Pons (tissue), 1 donor: ENCODE data around the gene PCDHGA9.
A peak's percentile ranks its signal among the peaks of the same experiment; 100 is the strongest.
"Not testable (repeated sequence)": the region's sequence is repeated elsewhere in the genome, so short reads cannot be mapped to it uniquely, and the experiment has no call there.

Experiments used
- DNase-seq: peaks from one replicate; pipeline ENCODE4 v3.0.0-alpha.2; 2016; ENCODE audit warnings: low spot score

Gene PCDHGA9

DNA sequence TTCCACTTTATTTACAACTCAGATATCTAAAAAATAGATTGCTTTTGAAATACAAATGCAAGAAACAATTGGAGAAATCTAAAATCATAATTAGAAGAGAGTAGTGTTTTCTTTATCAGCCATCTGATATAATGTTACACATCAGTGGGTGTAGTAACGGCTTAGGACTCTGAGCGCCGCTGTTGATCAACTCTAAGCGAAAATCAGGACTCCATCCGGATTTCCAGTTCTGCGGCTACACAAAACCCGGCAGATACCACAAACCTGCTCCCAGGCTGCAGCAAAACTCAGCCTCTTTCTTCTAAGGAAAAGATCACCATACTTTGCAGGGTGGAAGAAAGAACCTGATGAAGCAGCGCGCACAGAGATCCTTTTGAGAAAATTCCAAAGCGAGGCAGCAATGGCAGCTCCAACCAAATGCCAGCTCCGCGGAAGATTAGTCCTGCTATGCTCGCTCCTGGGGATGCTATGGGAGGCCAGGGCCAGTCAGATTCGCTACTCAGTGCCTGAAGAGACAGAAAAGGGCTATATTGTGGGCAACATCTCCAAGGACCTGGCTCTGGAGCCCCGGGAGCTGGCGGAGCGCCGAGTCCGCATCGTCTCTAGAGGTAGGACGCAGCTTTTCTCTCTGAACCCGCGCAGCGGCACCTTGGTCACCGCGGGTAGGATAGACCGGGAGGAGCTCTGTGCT, at the start of gene PCDHGA9:
TSS of gene PCDHGA9 (plus strand) at position 226 of the 691 bp plus-strand sequence. CDS start at position 401, 175 bp downstream.
- DNase-seq = peak; percentile 8

DNA sequence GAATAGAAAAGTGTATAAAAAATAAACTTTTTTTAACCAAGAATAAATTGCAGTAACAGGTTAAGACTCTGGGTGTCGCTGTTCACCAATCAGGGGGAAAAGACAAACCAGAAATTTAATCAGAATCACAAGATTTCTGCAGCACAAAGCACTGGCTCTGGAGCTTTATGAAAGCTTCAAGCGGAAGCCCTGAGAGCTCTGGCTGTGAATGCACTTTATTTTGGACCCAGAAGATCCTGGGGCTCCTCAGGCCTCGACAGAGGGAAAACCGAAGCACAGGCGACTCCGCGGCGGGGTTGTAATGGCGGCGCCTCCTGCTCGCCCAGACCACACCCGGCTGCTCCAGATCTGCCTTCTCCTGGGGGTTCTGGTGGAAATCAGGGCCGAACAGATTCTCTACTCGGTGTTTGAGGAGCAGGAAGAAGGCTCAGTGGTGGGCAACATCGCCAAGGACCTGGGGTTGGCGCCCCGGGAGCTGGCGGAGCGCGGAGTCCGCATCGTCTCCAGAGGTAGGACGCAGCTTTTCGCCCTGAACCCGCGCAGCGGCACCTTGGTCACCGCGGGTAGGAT, 47.6 kb upstream of the PCDHGA9 start, which contains the start of gene PCDHGA4:
TSS of gene PCDHGA4 (plus strand) at position 122 of the 570 bp plus-strand sequence. CDS start at position 209, 87 bp downstream.
- DNase-seq = no peak

DNA sequence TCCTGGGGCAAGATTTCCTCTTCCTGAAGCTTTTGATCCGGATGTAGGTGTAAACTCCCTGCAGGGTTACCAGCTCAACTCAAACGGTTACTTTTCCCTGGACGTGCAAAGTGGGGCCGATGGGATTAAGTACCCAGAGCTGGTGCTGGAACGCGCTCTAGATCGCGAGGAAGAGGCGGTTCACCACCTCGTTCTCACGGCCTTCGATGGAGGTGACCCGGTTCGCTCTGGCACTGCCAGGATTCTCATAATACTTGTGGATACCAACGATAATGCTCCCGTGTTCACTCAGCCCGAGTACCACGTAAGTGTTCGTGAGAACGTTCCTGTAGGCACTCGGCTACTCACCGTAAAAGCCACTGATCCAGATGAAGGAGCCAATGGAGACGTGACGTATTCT, 46.9 kb upstream of the PCDHGA9 start:
- no peak for DNase-seq

DNA sequence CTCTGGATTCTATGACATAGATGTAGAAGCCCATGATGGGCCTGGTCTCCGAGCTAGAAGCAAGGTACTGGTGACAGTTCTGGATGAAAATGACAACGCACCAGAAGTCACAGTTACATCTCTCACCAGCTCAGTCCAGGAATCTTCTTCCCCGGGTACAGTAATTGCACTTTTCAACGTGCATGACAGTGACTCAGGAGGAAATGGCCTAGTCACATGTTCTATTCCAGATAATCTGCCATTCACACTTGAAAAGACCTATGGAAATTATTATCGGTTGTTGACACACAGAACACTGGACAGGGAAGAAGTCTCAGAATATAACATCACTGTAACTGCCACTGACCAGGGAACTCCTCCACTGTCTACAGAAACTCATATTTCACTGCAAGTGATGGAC, 46.4 kb upstream of the PCDHGA9 start:
- DNase-seq = no peak

DNA sequence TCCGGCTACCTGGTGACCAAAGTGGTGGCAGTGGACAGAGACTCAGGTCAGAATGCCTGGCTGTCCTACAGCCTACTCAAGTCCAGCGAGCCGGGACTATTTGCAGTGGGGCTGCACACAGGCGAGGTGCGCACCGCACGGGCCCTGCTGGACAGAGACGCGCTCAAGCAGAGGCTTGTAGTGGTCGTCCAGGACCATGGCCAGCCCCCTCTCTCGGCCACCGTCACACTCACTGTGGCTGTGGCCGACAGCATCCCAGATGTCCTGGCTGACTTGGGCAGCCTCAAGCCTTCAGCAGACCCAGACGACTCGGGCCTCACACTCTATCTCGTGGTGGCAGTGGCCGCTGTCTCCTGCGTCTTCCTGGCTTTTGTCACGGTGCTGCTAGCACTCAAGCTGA, 45.6 kb upstream of the PCDHGA9 start:
- no peak for DNase-seq

DNA sequence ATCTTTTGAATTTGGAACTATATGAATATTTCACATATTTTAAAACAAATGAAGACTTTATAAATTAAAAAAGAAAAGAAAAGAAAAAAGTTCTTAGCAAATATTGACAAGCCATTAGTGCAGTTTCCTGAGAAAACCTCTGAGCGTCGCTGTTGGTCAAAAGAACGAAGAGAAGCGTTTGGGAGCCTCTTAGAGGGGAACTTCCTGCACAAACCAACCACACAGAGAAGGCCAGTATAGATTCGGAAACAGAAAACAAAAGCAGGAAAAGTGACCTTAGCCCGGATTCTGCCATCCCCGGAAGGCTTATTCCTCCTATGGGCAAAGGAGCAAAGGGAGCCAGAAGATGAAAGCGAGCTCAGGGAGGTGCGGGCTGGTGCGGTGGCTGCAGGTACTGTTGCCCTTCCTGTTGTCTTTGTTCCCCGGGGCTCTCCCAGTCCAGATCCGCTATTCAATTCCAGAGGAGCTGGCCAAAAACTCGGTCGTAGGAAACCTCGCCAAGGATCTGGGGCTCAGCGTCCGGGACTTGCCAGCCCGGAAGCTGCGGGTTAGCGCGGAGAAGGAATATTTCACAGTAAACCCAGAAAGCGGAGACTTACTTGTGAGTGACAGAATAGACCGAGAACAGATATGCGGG, 42.7 kb upstream of the PCDHGA9 start, which contains the start of gene PCDHGB2:
TSS of gene PCDHGB2 (plus strand) at position 205 of the 637 bp plus-strand sequence. CDS start at position 347, 142 bp downstream.
- DNase-seq = peak; percentile 30

DNA sequence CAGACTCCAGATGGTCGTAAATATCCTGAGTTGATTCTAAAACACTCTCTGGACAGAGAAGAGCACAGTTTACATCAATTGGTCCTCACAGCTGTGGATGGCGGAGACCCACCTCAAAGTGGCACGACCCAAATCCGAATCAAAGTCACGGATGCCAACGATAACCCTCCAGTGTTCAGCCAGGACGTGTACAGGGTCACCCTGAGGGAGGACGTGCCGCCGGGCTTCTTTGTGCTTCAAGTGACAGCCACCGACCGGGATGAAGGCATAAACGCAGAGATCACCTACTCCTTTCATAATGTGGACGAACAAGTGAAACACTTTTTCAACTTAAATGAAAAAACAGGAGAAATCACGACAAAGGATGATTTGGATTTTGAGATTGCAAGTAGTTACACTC, 41.9 kb upstream of the PCDHGA9 start:
- no peak for DNase-seq

DNA sequence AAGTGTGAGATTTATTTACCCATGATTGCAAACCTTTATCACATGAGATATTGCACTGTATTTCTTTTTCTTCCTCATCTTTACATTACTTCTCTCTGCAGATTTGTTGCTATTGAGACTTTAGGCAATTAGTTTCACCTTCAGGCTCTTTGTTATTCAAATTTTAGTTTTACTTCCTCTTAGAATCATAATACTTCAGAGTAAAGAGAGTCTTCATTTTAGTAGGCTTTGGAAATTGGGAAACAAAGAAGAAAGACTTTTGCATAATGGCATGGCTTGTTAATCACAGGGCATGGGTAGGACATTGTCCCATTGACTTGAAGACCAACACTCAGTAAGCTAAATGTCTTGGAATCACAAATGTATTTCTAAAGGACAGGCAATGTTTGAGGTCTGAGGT, 39.9 kb upstream of the PCDHGA9 start:
- no peak for DNase-seq

DNA sequence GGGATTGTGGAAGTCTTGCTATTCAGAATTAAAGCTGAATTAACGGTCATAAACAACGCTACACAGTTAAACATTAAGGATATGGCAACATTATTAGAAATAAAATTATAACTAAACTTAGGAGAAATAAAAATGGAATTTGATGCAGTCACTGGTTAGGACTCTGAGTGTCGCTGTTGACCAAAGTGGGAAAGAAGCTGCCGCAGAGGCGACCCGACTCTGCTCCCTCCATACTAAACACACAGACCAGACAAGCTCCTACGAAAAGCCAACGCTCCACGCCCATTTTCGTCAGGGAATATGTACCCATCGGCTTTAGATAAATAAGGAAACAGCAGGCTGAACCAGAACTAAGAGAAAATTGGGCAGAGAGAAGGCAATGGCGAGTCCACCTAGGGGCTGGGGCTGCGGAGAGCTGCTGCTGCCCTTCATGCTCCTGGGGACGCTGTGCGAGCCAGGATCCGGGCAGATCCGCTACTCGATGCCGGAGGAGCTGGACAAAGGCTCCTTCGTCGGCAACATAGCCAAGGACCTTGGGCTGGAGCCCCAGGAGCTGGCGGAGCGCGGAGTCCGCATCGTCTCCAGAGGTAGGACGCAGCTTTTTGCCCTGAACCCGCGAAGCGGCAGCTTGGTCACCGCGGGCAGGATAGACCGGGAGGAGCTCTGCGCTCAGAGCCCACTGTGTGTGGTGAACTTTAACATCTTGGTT, 38.5 kb upstream of the PCDHGA9 start, which contains the start of gene PCDHGA5:
TSS of gene PCDHGA5 (plus strand) at position 211 of the 709 bp plus-strand sequence. CDS start at position 380, 169 bp downstream.
- no peak for DNase-seq

DNA sequence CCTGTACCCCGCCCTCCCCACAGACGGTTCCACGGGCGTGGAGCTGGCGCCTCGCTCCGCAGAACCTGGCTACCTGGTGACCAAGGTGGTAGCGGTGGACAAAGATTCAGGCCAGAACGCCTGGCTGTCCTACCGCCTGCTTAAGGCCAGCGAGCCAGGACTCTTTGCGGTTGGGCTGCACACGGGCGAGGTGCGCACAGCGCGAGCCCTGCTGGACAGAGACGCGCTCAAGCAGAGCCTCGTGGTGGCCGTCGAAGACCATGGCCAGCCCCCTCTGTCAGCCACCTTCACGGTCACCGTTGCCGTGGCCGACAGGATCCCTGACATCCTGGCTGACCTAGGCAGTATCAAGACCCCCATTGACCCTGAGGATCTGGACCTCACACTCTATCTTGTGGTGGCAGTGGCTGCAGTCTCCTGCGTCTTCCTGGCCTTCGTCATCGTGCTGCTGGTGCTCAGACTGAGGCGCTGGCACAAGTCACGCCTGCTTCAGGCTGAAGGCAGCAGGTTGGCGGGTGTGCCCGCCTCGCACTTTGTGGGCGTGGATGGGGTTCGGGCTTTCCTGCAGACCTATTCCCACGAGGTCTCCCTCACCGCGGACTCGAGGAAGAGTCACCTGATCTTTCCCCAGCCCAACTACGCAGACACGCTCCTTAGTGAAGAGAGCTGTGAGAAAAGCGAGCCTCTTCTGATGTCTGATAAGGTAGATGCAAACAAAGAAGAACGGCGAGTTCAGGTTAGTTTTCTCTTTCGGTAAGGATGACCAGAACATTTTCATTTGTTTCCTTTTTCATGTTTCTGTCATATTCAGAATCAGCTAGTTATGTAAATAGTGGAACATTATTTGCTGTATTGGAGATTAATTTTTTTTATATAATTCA, 36.3 kb upstream of the PCDHGA9 start:
- DNase-seq = no peak

DNA sequence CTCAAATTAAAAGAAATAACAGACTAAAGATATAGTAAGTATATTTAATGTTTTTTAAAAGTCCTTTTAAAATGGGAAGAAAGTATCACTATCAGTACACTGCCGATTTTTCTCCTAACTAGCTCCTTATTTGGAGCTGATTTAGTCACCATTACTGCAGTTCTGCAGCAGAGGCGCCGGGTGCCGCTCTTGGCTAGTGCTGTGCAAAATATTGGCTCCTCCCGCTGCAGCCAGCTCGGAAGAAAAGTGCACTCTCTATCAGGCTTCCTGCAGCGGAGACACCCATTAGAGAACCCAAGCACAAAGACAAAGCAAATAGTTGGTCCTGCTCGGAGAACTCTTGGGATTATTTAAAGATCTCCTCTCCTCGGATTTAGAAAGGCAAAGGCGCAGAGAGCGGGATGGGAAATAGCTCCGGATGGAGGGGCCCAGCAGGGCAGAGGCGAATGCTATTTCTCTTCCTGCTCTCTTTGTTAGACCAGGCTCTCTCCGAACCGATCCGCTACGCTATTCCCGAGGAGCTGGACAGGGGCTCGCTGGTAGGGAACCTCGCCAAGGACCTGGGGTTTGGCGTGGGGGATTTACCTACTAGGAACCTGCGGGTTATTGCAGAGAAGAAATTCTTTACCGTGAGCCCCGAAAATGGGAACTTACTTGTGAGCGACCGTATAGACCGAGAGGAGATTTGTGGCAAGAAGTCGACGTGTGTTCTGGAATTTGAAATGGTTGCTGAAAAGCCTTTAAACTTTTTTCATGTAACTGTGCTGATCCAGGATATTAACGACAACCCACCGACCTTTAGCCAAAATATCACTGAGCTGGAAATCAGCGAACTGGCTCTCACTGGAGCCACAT, 32.4 kb upstream of the PCDHGA9 start, which contains the start of gene PCDHGB3:
TSS of gene PCDHGB3 (plus strand) at position 249 of the 855 bp plus-strand sequence. CDS start at position 402, 153 bp downstream.
- DNase-seq = no peak

DNA sequence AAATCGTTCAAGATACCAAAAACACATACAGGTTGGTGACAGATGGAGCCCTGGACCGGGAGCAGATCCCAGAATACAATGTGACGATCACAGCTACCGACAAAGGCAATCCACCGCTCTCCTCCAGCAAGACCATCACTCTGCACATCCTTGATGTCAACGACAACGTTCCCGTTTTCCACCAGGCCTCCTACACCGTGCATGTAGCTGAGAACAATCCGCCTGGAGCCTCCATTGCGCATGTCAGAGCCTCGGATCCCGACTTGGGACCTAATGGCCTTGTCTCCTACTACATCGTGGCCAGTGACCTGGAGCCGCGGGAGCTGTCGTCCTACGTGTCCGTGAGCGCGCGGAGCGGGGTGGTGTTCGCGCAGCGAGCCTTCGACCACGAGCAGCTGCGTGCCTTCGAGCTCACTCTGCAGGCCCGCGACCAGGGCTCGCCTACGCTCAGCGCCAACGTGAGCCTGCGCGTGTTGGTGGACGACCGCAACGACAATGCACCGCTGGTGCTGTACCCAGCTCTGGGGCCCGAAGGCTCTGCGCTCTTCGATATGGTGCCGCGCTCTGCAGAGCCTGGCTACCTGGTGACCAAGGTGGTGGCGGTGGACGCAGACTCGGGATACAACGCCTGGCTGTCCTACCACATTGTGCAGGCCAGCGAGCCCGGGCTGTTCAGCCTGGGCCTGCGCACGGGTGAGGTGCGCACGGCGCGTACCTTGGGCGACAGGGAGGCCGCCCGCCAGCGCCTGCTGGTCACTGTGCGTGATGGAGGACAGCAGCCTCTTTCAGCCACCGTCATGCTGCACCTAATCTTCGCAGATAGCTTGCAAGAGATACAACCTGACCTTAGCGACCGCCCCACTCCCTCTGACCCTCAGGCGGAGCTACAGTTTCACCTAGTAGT, 30.8 kb upstream of the PCDHGA9 start:
- no peak for DNase-seq

DNA sequence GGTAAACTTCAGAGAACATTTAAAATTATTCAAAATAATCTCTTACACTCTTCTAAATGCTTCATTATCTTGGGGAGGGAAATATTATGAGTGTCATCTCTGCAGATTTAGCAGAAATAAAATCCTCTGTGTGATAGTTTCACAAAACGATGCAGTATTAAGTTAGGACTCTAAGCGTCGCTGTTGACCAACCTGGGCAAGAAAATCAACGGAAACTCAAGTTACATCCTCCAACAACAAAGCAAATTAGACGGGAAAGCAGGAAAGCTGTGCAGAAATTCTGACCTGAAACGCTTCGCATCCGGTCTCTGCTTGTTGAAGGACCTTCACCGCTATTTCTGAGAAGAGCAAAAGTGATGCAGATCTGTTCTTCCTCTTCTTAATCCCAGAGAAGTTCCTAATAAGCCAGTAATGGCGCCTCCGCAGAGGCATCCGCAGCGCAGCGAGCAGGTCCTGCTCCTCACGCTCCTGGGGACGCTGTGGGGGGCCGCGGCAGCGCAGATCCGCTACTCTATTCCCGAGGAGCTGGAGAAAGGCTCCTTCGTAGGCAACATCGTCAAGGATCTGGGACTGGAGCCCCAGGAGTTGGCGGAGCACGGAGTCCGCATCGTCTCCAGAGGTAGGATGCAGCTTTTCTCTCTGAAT, 28.8 kb upstream of the PCDHGA9 start, which contains the start of gene PCDHGA6:
TSS of gene PCDHGA6 (plus strand) at position 219 of the 645 bp plus-strand sequence. CDS start at position 412, 193 bp downstream.
- DNase-seq = no peak

DNA sequence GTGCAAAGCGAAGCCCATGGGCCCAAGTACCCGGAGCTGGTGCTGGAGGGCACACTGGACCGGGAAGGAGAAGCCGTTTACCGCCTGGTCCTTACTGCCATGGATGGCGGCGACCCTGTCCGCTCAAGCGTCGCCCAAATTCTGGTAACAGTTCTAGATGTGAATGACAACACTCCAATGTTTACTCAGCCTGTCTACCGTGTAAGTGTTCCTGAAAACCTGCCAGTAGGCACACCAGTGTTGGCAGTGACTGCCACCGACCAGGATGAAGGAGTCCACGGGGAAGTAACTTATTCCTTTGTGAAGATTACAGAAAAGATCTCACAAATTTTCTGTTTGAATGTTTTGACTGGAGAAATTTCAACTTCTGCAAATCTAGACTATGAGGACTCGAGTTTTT, 28.0 kb upstream of the PCDHGA9 start:
- no peak for DNase-seq

DNA sequence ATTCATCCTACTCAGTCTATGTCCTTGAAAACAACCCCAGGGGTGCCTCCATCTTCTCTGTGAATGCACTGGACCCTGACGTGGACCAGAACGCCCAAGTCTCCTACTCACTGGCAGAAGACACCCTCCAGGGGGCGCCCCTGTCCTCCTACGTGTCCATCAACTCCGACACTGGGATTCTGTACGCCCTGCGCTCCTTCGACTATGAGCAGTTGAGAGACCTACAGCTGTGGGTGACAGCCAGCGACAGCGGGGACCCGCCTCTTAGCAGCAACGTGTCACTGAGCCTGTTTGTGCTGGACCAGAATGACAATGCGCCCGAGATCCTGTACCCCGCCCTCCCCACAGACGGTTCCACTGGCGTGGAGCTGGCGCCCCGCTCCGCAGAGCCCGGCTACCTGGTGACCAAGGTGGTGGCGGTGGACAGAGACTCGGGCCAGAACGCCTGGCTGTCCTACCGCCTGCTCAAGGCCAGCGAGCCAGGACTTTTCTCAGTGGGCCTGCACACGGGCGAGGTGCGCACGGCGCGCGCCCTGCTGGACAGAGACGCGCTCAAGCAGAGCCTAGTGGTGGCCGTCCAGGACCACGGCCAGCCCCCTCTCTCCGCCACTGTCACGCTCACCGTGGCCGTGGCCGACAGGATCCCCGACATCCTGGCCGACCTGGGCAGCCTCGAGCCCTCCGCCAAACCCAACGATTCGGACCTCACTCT, 27.0 kb upstream of the PCDHGA9 start:
- not testable (repeated sequence) for DNase-seq

DNA sequence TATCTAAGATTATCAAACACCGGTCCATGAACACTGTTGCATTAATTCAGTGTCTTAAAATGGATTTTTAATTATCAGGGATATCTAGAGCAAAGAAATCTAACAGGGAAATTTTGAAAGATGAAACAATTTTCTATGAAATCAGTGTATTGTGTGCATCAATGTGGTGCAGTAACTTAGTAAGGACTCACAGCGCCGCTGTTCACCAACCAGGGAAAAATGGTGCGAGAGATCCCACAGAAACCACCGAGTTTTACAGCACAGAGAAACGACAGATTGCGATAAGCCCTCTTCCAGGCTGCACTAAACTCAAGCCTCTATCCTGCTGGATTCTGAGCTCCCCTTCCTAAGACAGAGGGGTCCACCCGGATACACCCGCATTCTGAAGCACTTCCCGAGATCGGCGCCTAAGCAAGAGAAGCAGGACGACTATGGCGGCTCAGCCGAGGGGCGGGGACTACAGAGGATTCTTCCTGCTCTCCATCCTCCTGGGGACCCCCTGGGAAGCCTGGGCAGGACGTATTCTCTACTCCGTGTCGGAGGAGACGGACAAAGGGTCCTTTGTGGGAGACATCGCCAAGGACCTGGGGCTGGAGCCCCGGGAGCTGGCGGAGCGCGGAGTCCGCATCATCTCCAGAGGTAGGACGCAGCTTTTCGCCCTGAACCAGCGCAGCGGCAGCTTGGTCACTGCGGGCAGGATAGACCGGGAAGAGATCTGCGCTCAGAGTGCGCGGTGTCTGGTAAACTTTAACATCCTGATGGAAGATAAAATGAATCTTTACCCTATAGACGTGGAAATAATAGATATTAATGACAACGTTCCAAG, 19.9 kb upstream of the PCDHGA9 start, which contains the start of gene PCDHGA7:
TSS of gene PCDHGA7 (plus strand) at position 274 of the 826 bp plus-strand sequence. CDS start at position 432, 158 bp downstream.
- DNase-seq = no peak

DNA sequence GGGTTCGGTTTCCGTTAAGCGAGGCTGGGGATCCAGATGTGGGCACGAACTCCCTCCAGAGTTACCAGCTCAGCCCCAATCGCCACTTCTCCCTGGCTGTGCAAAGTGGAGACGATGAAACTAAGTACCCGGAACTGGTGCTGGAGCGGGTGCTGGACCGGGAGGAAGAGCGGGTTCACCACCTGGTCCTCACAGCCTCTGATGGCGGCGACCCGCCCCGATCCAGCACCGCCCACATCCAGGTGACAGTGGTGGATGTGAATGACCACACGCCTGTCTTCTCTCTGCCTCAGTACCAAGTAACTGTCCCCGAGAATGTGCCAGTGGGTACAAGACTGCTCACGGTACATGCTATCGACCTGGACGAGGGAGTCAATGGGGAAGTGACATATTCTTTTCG, 19.2 kb upstream of the PCDHGA9 start:
- DNase-seq = no peak
